HCT116 (cell line): Measurements from ENCODE around the gene CDH13. TPM values are rescaled to one million over a fixed set of nuclear protein-coding genes. Genes with fewer than 3 reads are reported as not detected.

Source experiments
- ATAC-seq: fragments of 200-7000 bp; cut with Tn5 transposase; 2 replicates; pipeline ENCODE4 v1.9.1; 2020; ENCODE audit warnings: mild to moderate bottlenecking, moderate library complexity
- BruUV-seq: library from RNA; stranded (reverse); fragments of 400-500 nt; replicated peaks from 2 replicates; lab custom pipeline; 2021; lab: Mats Ljungman, UMichigan
- CTCF ChIA-PET: fragments of 300-600 bp; sonication (Branson Sonifier 250); formaldehyde crosslinking; loops from one replicate; lab custom pipeline; 2021; ENCODE audit warnings: antibody characterized with exemption; lab: Charles Lee
- POLR2A ChIA-PET: fragments of 300-600, 350-600 bp; sonication (Branson Sonifier 250); formaldehyde crosslinking; loops from one replicate; lab custom pipeline; 2021; ENCODE audit warnings: antibody characterized with exemption; lab: Charles Lee
- RAD21 ChIA-PET, 2 experiments: fragments of 300-600 bp; sonication (Branson Sonifier 250); formaldehyde crosslinking; loops; one replicate each; lab custom pipeline; 2023; ENCODE audit warnings: low total read pairs in 2 of 2; ENCODE audit not compliant: uncharacterized antibody in 2 of 2, unreplicated experiment in 2 of 2, low non-redundant PET in 1 of 2; lab: Charles Lee
- DNase-seq: peaks from one replicate; pipeline ENCODE4 v3.0.0-alpha.2; 2010; ENCODE audit warnings: low read depth, low spot score
- H2AFZ ChIP-seq: fragments of 200-600 bp; shearing (Covaris generic), sonication (generic); 2 replicates; pipeline ENCODE4 v1.6.1; 2017; ENCODE audit warnings: low read depth, mixed run types, mixed read lengths, antibody characterized with exemption, low read length; ENCODE audit not compliant: poor library complexity, severe bottlenecking
- H3K27ac ChIP-seq: 2 replicates; pipeline ENCODE4 v1.5.1; 2012; ENCODE audit warnings: low read depth, low read length
- H3K27me3 ChIP-seq: fragments of 200-600 bp; sonication (generic); 2 replicates; pipeline ENCODE4 v1.6.1; 2016; ENCODE audit warnings: mixed run types, low read length, mixed read lengths; ENCODE audit not compliant: insufficient read depth
- H3K36me3 ChIP-seq, 2 experiments: fragments of 200-500 bp in 1 of 2; fragments of 200-600 bp in 1 of 2; sonication (Bioruptor generic) in 1 of 2; sonication (generic) in 1 of 2; 2 replicates each; pipeline versions ENCODE4 v1.5.1 to v1.6.1; 2014 to 2016; ENCODE audit warnings: low read length in 2 of 2, inconsistent platforms in 1 of 2, mixed read lengths in 1 of 2, mixed run types in 1 of 2; ENCODE audit not compliant: insufficient read depth in 2 of 2, control insufficient read depth in 1 of 2
- H3K4me1 ChIP-seq, 2 experiments: fragments of 200-600 bp in 1 of 2; sonication (generic) in 1 of 2; 2 replicates each; pipeline versions ENCODE4 v1.5.1 to v1.6.1; 2012 to 2017; ENCODE audit warnings: low read length in 2 of 2, inconsistent platforms in 1 of 2, mild to moderate bottlenecking in 1 of 2, mixed read lengths in 1 of 2, mixed run types in 1 of 2, moderate library complexity in 1 of 2; ENCODE audit not compliant: insufficient read depth in 2 of 2, control insufficient read depth in 1 of 2
- H3K4me2 ChIP-seq: fragments of 200-600 bp; sonication (generic); 2 replicates; pipeline ENCODE4 v1.6.1; 2017; ENCODE audit warnings: mixed run types, low read length, mixed read lengths
- H3K4me3 ChIP-seq, 2 experiments: fragments of 200-600 bp in 1 of 2; sonication (generic) in 1 of 2; replicated peaks in 1 of 2; 2 replicates each; pipeline ENCODE4 v1.5.1; 2011 to 2016; ENCODE audit warnings: low read length in 2 of 2, control low read depth in 1 of 2, low read depth in 1 of 2, mild to moderate bottlenecking in 1 of 2, mixed read lengths in 1 of 2, mixed run types in 1 of 2
- H3K79me2 ChIP-seq: fragments of 200-600 bp; sonication (generic); 2 replicates; pipeline ENCODE4 v1.6.1; 2017; ENCODE audit warnings: mild to moderate bottlenecking, mixed run types, low read length, moderate library complexity, mixed read lengths; ENCODE audit not compliant: insufficient read depth
- H3K9ac ChIP-seq: fragments of 200-600 bp; sonication (generic); 2 replicates; pipeline ENCODE4 v1.6.1; 2016; ENCODE audit warnings: low read length, mixed read lengths
- H3K9me2 ChIP-seq: fragments of 200-600 bp; sonication (generic), shearing (Covaris generic); 2 replicates; pipeline ENCODE4 v1.6.1; 2017; ENCODE audit warnings: mixed run types, mild to moderate bottlenecking, moderate library complexity; ENCODE audit not compliant: insufficient read depth
- H3K9me3 ChIP-seq, 2 experiments: fragments of 200-500 bp in 1 of 2; fragments of 200-600 bp in 1 of 2; sonication (Bioruptor generic) in 1 of 2; sonication (generic) in 1 of 2; 2 replicates each; pipeline ENCODE4 v1.6.1; 2014 to 2017; ENCODE audit warnings: low read length in 2 of 2, mixed read lengths in 2 of 2, inconsistent platforms in 1 of 2, low read depth in 1 of 2, mild to moderate bottlenecking in 1 of 2, mixed run types in 1 of 2, moderate library complexity in 1 of 2; ENCODE audit not compliant: control insufficient read depth in 1 of 2, insufficient read depth in 1 of 2
- H4K20me1 ChIP-seq: fragments of 200-600 bp; sonication (generic), shearing (Covaris generic); 2 replicates; pipeline ENCODE4 v1.6.1; 2017; ENCODE audit warnings: mixed run types, mild to moderate bottlenecking, moderate library complexity; ENCODE audit not compliant: insufficient read depth
- ATF3 ChIP-seq: IDR thresholded peaks from 2 replicates; pipeline ENCODE4 v1.6.1; 2012
- CBX3 ChIP-seq: IDR thresholded peaks from 2 replicates; pipeline ENCODE4 v1.6.1; 2012; ENCODE audit warnings: low read depth
- CEBPB ChIP-seq: IDR thresholded peaks from 2 replicates; pipeline ENCODE4 v1.6.1; 2012; ENCODE audit warnings: low read depth
- EGR1 ChIP-seq: IDR thresholded peaks from 2 replicates; pipeline ENCODE4 v1.6.1; 2012; ENCODE audit warnings: low read depth
- ELF1 ChIP-seq: IDR thresholded peaks from 2 replicates; pipeline ENCODE4 v1.6.1; 2012; ENCODE audit warnings: low read depth, borderline replicate concordance
- EZH2 ChIP-seq: fragments of 200-600 bp; sonication (generic); IDR thresholded peaks from 2 replicates; pipeline ENCODE4 v1.6.1; 2017; ENCODE audit warnings: antibody characterized with exemption, mixed run types
- EZH2phosphoT487 ChIP-seq: fragments of 200-600 bp; IDR thresholded peaks from 2 replicates; pipeline ENCODE4 v1.6.1; 2018; ENCODE audit warnings: antibody characterized with exemption, borderline replicate concordance
- FOSL1 ChIP-seq: IDR thresholded peaks from 2 replicates; pipeline ENCODE4 v1.6.1; 2012; ENCODE audit warnings: low read depth
- JUND ChIP-seq: IDR thresholded peaks from 2 replicates; pipeline ENCODE4 v1.6.1; 2012
- MAX ChIP-seq: IDR thresholded peaks from 2 replicates; pipeline ENCODE4 v1.6.1; 2012
- POLR2A ChIP-seq: IDR thresholded peaks from 2 replicates; pipeline ENCODE4 v1.7.0; 2011; ENCODE audit warnings: borderline replicate concordance; ENCODE audit not compliant: insufficient read depth, insufficient read length; ENCODE audit errors: extremely low read depth
- POLR2AphosphoS5 ChIP-seq: IDR thresholded peaks from 2 replicates; pipeline ENCODE4 v1.6.1; 2011; ENCODE audit warnings: mild to moderate bottlenecking, low read depth, low read length, moderate library complexity
- SIN3A ChIP-seq: IDR thresholded peaks from 2 replicates; pipeline ENCODE4 v1.6.1; 2012; ENCODE audit warnings: low read depth
- SP1 ChIP-seq: IDR thresholded peaks from 2 replicates; pipeline ENCODE4 v1.6.1; 2012; ENCODE audit warnings: low read depth
- SRF ChIP-seq: IDR thresholded peaks from 2 replicates; pipeline ENCODE4 v1.6.1; 2012; ENCODE audit warnings: low read depth
- TCF7L2 ChIP-seq: IDR thresholded peaks from 2 replicates; pipeline ENCODE4 v1.7.0; 2011; ENCODE audit warnings: borderline replicate concordance, inconsistent platforms; ENCODE audit not compliant: insufficient read depth, insufficient read length; ENCODE audit errors: extremely low read depth
- YY1 ChIP-seq: IDR thresholded peaks from 2 replicates; pipeline ENCODE4 v1.6.1; 2011; ENCODE audit warnings: low read length, low read depth, moderate library complexity, mild to moderate bottlenecking; ENCODE audit not compliant: insufficient replicate concordance; ENCODE audit errors: extremely low read depth
- intact Hi-C: fragments of 100-400 bp; cut with micrococcal nuclease; formaldehyde crosslinking; loops from 2 replicates; pipeline ENCODE4 v1.10.0; 2022
- total RNA-seq: library from RNA; stranded (reverse); gene quantifications from one replicate; pipeline ENCODE4 v1.2.1, GENCODE V29; 2021; ENCODE audit not compliant: unreplicated experiment

The CDH13 gene
- total RNA-seq, 1 experiment from 2014 or later = not detected

- no peak overlapping the region for H3K4me2 ChIP-seq
- no peak for DNase-seq
- intact Hi-C loops = no loop called here
Observed at GRCh38 chr16:83143788-83144187, 517.0 kb downstream of the CDH13 start.

GRCh38 chr16:83145297-83145696 lies 518.5 kb downstream of the CDH13 start:
- Histone ChIP-seq H2AFZ (no peak overlapping the region), H3K4me3 (no peak overlapping the region), H3K9me2 (no peaks in the 10 kb centered on the region), H3K9ac (no peak overlapping the region), H3K9me3 (peaks cover 0 to 28% of the 10 kb centered on the region in 2 experiments; a peak in 2 of 4 replicates), H3K36me3 (no peaks in the 10 kb centered on the region), H3K4me2 (no peak overlapping the region), H3K27me3 (no peaks in the 10 kb centered on the region), H3K79me2 (no peaks in the 10 kb centered on the region), H3K27ac (no peak overlapping the region), H3K4me1 (no peaks in the 10 kb centered on the region), H4K20me1 (no peaks in the 10 kb centered on the region)
- ATAC-seq (no peak), DNase-seq (no peak)
- TF ChIP-seq CEBPB = no peak
- no peak for TF ChIP-seq POLR2A
- TF ChIP-seq SIN3A = no peak
- CTCF ChIA-PET = no interaction called here
- RAD21 ChIA-PET = no interaction called here
- BruUV-seq = no TSS peak
- POLR2A ChIA-PET = no interaction called here
- intact Hi-C loops = no loop called here

More at GRCh38 chr16:83143788-83144187, 517.0 kb downstream of the CDH13 start:
- ChIA-PET RAD21 (no interaction called here), CTCF (no interaction called here), POLR2A (no interaction called here)
- Histone ChIP-seq H2AFZ (no peak overlapping the region), H3K27me3 (no peaks in the 10 kb centered on the region), H3K9me3 (peaks cover 3 to 33% of the 10 kb centered on the region in 2 experiments; a peak in 2 of 4 replicates), H3K9me2 (no peaks in the 10 kb centered on the region), H3K36me3 (no peaks in the 10 kb centered on the region), H3K79me2 (no peaks in the 10 kb centered on the region), H3K4me1 (no peaks in the 10 kb centered on the region), H4K20me1 (no peaks in the 10 kb centered on the region), H3K27ac (no peak overlapping the region), H3K9ac (no peak overlapping the region), H3K4me3 (no peak overlapping the region)
- no TSS peak for BruUV-seq
- TF ChIP-seq EZH2phosphoT487 (no peak), SP1 (no peak), EZH2 (no peak), SRF (no peak), JUND (no peak), MAX (no peak), TCF7L2 (no peak), POLR2A (no peak), FOSL1 (no peak), CBX3 (no peak), SIN3A (no peak), ATF3 (no peak), EGR1 (no peak), YY1 (no peak), POLR2AphosphoS5 (no peak), ELF1 (no peak)
- ATAC-seq = no peak
